CD4-positive, alpha-beta T cell treated with Interleukin-17A for 1 hour (primary cell): ENCODE data around the gene SLC25A3.
"Not testable (repeated sequence)": the region's sequence is repeated elsewhere in the genome, so short reads cannot be mapped to it uniquely, and the experiment has no call there.

ENCODE experiments used
- DNase-seq: peaks from one replicate; pipeline ENCODE4 v3.0.0-alpha.2; 2020

The SLC25A3 gene

GRCh38 chr12:98593351-98594049 lies at the start of gene SLC25A3:
SLC25A3 (plus strand) TSS chr12:98593686; CDS start chr12:98593979, 293 bp downstream.
- peak; percentile 97 for DNase-seq

GRCh38 chr12:98543701-98544100 lies 49.8 kb upstream of the SLC25A3 start:
- no peak for DNase-seq

GRCh38 chr12:98544751-98545150 lies 48.7 kb upstream of the SLC25A3 start:
- DNase-seq: no peak

- no peak for DNase-seq
These were observed 43.9 kb upstream of the SLC25A3 start for GRCh38 chr12:98549371-98550110.

- DNase-seq: no peak
These were observed 41.7 kb upstream of the SLC25A3 start for GRCh38 chr12:98551787-98552186.

GRCh38 chr12:98558097-98558496 lies 35.4 kb upstream of the SLC25A3 start:
- not testable (repeated sequence) for DNase-seq

GRCh38 chr12:98559666-98560065 lies 33.8 kb upstream of the SLC25A3 start:
- no peak for DNase-seq

- DNase-seq: no peak
These were observed 31.6 kb upstream of the SLC25A3 start for GRCh38 chr12:98561846-98562245.

- DNase-seq: no peak
These were observed 21.5 kb upstream of the SLC25A3 start for GRCh38 chr12:98572010-98572409.

- no peak for DNase-seq
These were observed 19.4 kb upstream of the SLC25A3 start for GRCh38 chr12:98574110-98574509.

GRCh38 chr12:98575013-98575412 lies 18.5 kb upstream of the SLC25A3 start:
- no peak for DNase-seq

GRCh38 chr12:98576795-98577194 lies 16.7 kb upstream of the SLC25A3 start:
- not testable (repeated sequence) for DNase-seq

GRCh38 chr12:98578392-98578791 lies 15.1 kb upstream of the SLC25A3 start:
- DNase-seq: no peak

GRCh38 chr12:98578821-98579220 lies 14.7 kb upstream of the SLC25A3 start:
- DNase-seq: no peak

GRCh38 chr12:98579347-98579746 lies 14.1 kb upstream of the SLC25A3 start:
- DNase-seq: no peak

- no peak for DNase-seq
These were observed 13.7 kb upstream of the SLC25A3 start for GRCh38 chr12:98579835-98580234.

- DNase-seq: no peak
These were observed 12.8 kb upstream of the SLC25A3 start for GRCh38 chr12:98580695-98581094.

- no peak for DNase-seq
These were observed 12.4 kb upstream of the SLC25A3 start for GRCh38 chr12:98581101-98581500.

GRCh38 chr12:98582093-98582492 lies 11.4 kb upstream of the SLC25A3 start:
- no peak for DNase-seq

GRCh38 chr12:98587084-98587483 lies 6.4 kb upstream of the SLC25A3 start:
- no peak for DNase-seq

GRCh38 chr12:98591209-98591608 lies 2.3 kb upstream of the SLC25A3 start:
- no peak for DNase-seq

- DNase-seq: peak; percentile 60
These were observed 612 bp upstream of the SLC25A3 start for GRCh38 chr12:98592825-98593322.

- DNase-seq: no peak
These were observed 757 bp downstream of the SLC25A3 start for GRCh38 chr12:98594050-98594835.
